Parietal lobe (tissue), 1 donor: ENCODE measurements around the gene ELN. TPM values are rescaled to one million over a fixed set of nuclear protein-coding genes. Genes with fewer than 3 reads are reported as not detected.

ENCODE experiments used
- total RNA-seq: library from RNA; depleted of rRNA; stranded (reverse); fragments of >200 nt; gene quantifications from one replicate; pipeline ENCODE4 v1.2.3, GENCODE V29; 2014

The ELN gene
- 6.9 TPM for total RNA-seq

GRCh38 chr7:74027683-74028320, at the start of gene ELN:
ELN (plus strand) TSS chr7:74028173; CDS start chr7:74028188, 15 bp downstream.

GRCh38 chr7:74083117-74083876, 55.3 kb downstream of the ELN start, which contains the start of gene LIMK1:
LIMK1 (plus strand) TSS chr7:74083804; CDS start chr7:74083991, 187 bp downstream.

Other genes with a start within 250 kb of the ELN start
- gene CLDN4, start 197.2 kb upstream of the ELN start, total RNA-seq, result 0.63 TPM
- gene METTL27, start 185.7 kb upstream of the ELN start, total RNA-seq, result 0.94 TPM
- gene TMEM270, start 167.0 kb upstream of the ELN start, total RNA-seq, result not detected
- 21.9 TPM for gene LIMK1, start 55.6 kb downstream of the ELN start, total RNA-seq
- 147 TPM for gene EIF4H, start 146.2 kb downstream of the ELN start, total RNA-seq
- gene LAT2, start 181.8 kb downstream of the ELN start, total RNA-seq, result 1.3 TPM
- 25.4 TPM for gene RFC2, start 226.2 kb downstream of the ELN start, total RNA-seq